ENCODE measurements around the gene URB2.
"Not testable (repeated sequence)": the region's sequence is repeated elsewhere in the genome, so short reads cannot be mapped to it uniquely, and the experiment has no call there.

Gene URB2

GRCh38 chr1:229617351-229618100 lies 8.5 kb upstream of the URB2 start:
- no peak for DNase-seq

GRCh38 chr1:229619002-229619401 lies 7.0 kb upstream of the URB2 start:
- DNase-seq, result no peak

GRCh38 chr1:229619614-229620013 lies 6.4 kb upstream of the URB2 start:
- no peak for DNase-seq

DNA sequence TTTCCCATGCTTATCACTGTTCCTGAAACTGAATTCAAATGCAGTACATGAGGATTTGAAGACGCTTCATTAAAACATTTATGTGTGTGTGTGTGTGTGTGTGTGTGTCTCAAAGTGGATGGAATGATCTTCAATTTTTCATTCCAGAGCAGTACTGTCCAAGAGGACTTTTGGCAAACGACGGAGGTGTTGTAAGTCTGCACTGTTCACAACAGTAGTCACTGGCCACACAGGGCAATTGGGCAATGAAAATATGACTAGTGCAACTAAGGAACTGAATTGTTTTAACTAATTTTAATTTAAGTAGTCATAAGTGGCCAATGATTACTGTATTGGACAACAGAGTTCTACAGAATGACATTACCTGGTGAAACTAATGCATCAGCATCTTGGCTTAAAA lies 5.2 kb upstream of the URB2 start:
- DNase-seq, result no peak

- no peak for DNase-seq
Measured at GRCh38 chr1:229621663-229622062, 4.4 kb upstream of the URB2 start.

DNA sequence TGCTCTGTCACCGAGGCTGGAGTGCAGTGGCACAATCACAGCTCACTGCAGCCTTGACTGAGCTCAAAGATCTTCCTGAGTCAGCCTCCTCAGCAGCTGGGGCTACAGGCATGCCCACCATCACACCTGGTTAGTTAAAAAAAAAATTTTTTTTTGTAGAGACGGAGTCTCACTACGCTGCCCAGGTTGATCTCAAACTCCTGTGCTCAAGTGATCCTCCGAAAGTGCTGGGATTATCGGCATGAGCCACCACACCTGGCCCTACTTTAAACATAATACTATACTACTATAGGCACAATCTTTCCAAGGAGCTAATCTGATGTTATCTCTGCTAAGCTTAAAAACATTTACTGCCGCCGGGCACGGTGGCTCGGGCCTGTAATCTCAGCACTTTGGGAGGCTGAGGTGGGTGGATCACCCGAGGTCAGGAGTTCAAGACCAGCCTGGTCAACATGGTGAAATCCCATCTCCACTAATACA lies 3.4 kb upstream of the URB2 start:
- not testable (repeated sequence) for DNase-seq

DNA sequence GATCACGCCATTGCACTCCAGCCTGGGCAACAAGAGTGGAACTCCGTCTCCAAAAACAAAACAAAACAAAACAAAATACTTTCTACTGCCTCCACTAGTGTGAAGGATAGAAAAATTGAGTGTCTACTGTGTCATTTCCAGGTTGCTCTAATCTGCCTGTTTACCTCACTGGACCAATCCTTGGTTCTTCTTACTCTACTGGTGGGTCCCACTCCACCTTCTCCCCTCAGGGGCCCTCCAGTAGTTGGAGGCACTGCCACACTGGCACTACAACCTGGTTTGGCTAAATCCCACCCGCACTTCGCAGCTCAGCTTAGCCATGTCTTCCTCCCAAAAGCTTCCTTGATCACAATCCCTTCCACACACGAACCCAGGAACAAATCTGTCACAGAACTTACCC lies 2.8 kb upstream of the URB2 start:
- DNase-seq, result no peak

DNA sequence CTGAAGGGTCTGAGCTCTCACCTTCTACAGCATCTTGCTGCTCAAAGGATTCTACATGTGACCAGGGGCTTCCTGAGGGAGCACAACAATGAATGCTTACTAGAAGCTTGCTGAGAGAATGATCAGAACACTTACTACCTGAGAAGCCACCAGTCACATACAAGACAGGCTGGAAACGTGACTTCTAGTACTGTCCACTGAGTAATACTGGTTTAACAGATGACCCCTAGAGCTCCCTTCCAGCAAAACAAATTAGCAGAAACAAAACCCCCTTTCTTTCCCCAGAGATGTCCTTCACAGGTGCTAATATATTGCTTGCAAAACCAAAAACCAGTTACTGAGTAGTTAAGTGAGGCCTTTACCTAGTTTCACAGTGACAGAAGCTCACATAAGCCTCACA lies 2.2 kb upstream of the URB2 start:
- no peak for DNase-seq

DNA sequence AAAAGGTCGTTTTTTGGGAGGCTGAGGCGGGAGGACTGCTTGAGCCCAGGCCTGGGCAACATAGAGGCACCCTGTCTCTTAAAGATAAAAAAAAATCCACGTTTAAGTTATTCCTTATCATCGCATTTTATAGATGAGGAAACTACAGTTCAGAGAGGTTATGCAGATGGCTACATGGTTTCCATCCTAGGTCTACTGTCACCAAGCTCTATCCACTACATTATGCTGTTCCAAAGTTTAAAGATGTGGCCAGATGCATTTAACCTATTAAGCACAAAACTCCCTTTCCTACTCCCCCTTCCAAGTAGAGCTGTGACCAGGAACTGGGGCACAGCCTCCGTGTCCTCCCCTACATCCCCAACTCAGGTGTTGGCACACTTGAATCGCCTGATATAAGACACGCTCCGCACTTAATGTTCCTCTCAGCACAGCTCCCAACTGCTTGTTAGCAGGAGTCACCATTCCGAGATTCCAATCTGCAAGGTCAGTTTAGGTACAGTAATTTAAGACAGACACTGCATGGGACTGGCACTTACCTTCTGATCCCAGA lies 1.5 kb upstream of the URB2 start:
- no peak for DNase-seq

DNA sequence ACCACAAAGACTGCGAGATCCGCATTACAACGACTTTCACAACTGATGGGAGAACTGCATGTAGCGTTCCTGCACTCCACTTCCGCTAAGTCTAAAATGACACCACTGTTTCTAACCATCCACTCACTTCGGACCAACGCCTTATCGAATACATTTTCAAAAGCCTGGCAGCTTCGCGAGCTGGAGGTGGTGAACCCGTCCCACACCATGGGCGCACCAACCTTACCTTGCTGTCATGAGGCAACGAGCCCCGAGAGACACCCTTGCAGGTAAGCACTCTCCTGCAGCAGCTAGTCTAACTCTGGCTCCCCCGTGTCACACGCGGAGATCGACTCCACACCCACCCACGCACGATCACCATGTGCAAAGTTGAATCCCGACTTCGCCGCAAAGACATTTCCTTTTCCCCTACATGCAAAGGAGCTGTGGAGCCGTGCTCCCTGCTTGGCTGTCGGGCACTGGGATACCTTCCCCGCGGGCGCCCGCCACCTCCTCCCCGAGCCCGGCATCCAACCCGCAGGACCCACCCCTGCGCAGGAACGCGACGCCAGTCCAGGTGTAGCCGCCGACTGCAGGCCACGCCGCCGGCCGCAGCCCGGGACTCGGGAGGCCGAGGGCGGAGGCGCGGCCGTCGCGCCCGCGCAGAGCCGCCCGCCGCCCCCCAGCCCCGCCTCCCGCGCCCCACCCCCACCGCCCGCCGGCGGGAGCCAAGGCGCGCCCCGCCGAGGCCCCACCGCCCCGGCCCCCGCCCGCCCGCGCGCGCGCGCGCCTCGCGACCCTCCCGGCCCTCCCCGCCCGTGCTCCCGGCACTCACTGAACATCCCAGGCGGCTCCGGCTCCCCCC lies 754 bp upstream of the URB2 start:
- no peak for DNase-seq

DNA sequence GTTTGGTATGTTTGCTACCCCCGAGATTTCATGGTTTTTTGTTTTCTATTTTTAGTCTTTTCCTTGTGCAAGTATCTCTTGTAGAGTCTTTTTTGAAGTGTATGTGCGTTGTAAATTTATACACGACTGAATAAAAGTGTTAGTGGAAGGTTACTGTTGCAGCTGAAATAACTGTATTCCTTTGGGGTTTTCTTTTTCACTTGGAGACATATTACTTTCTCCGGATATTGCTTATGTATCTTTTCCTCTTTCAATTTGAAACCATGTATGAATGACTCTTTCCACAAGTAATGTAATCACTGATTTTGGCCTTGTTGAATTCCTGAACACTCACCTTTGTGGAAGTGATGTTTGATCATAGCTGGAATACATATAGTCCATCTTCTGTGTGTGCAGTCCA lies 956 bp downstream of the URB2 start:
- DNase-seq, result no peak

DNA sequence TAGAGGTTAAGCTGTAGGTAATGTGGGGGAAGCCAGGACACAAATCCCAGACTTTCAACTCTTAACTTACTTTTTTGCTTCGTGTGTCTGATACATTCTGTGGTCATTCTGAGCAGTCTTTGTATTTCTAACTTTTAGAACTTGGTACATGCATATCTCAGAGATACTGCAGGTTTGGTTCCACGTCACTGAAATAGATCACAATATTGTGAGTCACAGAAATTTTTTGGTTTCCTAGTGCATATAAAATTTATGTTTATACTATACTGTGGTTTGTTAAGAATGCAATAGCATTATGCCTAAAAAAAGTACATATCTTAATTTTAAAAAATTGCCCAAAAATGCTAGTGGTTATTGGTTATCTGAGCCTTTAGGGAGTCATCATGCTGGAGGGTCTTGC lies 3.2 kb downstream of the URB2 start:
- no peak for DNase-seq

GRCh38 chr1:229631148-229631547 lies 5.1 kb downstream of the URB2 start:
- DNase-seq, result no peak

DNA sequence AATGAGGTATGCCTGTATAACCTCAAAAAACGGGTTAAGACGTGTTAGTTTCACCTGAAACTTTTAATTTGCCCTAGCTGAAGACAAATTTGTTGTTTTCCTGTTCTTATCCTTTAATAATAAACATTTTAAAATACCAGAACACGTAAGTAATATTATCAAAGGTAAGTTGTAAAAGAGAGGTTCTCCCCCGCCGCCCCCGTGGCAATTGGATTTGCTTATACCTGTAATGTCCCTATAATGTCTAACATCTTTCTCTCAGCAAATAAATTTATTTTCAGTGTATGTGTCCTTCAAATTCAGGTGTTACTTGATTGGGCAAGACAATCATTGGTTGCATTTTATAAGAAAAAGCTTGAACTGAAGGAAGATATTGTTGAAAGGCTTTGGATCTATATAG lies 5.9 kb downstream of the URB2 start:
- no peak for DNase-seq

DNA sequence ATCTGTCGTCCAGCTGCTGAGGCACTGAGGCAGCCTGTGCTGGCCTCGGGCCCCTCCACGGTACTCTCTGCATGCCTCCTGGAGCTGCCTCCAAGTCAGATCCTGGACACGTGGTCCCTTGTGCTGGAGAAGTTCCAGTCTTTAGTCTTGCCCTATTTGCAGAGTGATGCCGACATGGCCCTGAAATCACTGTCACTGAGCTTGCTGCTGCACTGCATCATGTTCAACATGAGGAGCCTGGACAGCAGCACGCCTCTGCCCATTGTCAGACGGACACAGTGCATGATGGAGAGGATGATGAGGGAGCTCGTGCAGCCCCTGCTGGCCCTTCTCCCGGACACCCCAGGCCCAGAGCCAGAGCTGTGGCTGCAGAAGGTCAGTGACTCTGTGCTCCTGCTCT lies 10.0 kb downstream of the URB2 start:
- DNase-seq, result no peak

GRCh38 chr1:229637746-229638145 lies 11.7 kb downstream of the URB2 start:
- no peak for DNase-seq

DNA sequence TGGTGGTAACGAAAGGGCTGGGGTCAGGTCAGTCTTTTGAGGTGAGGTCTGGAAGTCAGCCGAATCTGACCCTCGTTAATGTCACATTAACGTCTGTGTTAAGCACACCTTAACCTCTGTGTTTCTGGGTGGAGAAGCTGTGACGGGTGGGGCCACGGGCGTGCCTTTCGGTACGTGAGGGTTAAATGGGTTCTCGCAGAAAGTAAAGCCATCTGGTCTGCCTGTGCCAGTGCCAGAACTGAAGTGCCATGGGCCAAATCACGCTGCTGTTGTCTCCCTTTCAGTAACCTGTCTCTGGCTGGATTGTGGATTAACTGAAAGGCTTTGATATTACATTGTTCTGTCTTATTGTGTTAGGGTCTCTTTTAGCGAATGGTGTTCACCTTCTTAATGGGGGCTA lies 14.4 kb downstream of the URB2 start:
- DNase-seq, result no peak

DNA sequence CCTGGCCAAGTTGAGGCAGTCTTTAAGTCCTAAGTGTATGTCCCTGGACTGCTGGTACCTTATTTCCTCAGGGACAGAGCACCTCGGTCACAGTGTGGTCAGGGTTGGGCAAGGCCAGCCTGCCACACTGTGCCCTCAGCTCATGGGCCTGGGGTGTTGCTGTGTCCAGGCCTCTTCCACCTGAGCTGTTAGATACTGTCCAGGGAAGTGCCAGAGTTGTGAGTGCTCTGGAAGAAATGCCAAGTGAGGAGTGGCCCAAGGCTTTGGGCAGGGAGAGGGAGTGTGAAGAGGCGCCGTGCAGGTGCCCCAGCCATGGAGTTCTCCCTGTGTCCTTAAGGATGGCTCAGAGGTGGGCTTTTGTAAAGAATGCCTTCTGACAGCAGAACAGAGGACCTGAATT lies 15.3 kb downstream of the URB2 start:
- DNase-seq, result no peak

GRCh38 chr1:229642376-229642775 lies 16.3 kb downstream of the URB2 start:
- no peak for DNase-seq

- no peak for DNase-seq
Measured at GRCh38 chr1:229642970-229643369, 16.9 kb downstream of the URB2 start.

DNA sequence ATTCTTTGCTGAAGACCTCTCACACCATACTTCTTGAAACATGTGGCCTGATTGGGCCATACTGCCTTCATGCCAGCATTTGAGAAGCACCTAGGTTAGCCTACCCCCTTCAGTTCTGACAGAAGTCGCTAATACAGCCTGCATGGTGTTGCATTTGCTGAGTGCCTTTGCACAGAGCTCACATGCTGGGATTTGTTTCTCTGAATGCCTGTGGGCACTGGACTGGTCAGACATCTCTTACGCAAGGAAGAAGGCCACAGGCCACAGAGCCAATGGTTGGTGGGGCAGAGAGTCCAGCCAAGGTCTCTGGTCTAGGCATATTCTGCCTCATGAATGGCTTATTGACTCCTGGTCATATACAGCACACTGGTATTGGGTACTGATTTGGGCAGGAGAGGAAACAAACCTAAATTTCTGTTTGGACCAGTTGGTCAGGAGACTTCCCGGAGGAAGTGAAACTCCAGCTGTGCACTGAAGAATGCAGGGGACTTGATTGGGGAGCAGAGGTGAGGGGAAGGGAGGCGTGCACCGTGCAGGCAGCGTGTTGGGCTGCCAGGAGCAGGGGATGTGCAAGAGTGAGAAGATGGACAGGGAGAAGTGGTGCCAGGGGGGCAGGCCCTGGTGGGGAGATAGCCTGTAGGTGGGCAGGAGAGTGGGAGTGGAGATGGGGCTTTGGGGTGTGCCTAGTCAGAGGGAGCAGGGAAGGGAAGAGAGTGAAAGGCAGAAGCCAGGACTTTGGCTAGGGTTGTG lies 18.1 kb downstream of the URB2 start:
- no peak for DNase-seq

GRCh38 chr1:229645324-229645993 lies 19.4 kb downstream of the URB2 start:
- DNase-seq, result no peak

- no peak for DNase-seq
Measured at GRCh38 chr1:229648406-229648805, 22.4 kb downstream of the URB2 start.

Measured in T1000 (cell line).